ENCODE results near the gene ZC3HAV1L.

GRCh38 chr7:138987686-138988085 is 48.2 kb downstream of the ZC3HAV1L start:
- TF ChIP-seq, protein P1, sequence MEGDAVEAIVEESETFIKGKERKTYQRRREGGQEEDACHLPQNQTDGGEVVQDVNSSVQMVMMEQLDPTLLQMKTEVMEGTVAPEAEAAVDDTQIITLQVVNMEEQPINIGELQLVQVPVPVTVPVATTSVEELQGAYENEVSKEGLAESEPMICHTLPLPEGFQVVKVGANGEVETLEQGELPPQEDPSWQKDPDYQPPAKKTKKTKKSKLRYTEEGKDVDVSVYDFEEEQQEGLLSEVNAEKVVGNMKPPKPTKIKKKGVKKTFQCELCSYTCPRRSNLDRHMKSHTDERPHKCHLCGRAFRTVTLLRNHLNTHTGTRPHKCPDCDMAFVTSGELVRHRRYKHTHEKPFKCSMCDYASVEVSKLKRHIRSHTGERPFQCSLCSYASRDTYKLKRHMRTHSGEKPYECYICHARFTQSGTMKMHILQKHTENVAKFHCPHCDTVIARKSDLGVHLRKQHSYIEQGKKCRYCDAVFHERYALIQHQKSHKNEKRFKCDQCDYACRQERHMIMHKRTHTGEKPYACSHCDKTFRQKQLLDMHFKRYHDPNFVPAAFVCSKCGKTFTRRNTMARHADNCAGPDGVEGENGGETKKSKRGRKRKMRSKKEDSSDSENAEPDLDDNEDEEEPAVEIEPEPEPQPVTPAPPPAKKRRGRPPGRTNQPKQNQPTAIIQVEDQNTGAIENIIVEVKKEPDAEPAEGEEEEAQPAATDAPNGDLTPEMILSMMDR (IDR thresholded peaks at IDR 0.05) = no peak
- no peak for TF ChIP-seq POLR2A (IDR thresholded peaks at IDR 0.05)
- no peak for TF ChIP-seq POLR2AphosphoS5 (IDR thresholded peaks at IDR 0.05)
- no peak for TF ChIP-seq EP300 (IDR thresholded peaks at IDR 0.05)
